ENCODE results near the gene LTN1.

DNA sequence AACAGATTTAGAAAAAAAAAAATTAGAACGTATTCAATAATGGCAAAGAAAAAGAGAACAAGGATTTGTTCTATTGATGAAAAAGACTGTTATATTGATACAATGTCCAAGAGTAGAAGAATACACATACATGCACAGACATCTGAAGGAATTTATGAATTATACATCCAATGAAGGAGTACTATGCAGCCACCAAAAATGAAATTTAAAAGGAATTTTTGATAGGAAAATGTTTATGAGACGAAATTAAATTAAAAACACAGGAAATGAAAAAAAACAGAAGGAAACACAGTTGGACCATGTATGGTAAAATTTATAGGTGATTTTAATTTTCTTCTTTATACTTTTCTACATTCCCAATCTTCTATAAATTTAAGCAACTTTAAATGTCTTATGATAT lies 110.3 kb downstream of the LTN1 start:
- TF ChIP-seq ZFP36 (IDR thresholded peaks at IDR 0.05; ENCODE audit: borderline replicate concordance, low read depth, low read length, partially characterized antibody) (no peak), ESRRA (CRISPR knock-in tag; IDR thresholded peaks at IDR 0.05; ENCODE audit: low read depth) (no peak), SMC3 (IDR thresholded peaks at IDR 0.05; ENCODE audit: low read length) (no peak), EZH2 (conservative IDR thresholded peaks at IDR 0.05; ENCODE audit: low read depth, low read length) (no peak), ZNF274 (CRISPR knock-in tag; IDR thresholded peaks at IDR 0.05) (no peak)
- TF ChIP-seq, protein P1, sequence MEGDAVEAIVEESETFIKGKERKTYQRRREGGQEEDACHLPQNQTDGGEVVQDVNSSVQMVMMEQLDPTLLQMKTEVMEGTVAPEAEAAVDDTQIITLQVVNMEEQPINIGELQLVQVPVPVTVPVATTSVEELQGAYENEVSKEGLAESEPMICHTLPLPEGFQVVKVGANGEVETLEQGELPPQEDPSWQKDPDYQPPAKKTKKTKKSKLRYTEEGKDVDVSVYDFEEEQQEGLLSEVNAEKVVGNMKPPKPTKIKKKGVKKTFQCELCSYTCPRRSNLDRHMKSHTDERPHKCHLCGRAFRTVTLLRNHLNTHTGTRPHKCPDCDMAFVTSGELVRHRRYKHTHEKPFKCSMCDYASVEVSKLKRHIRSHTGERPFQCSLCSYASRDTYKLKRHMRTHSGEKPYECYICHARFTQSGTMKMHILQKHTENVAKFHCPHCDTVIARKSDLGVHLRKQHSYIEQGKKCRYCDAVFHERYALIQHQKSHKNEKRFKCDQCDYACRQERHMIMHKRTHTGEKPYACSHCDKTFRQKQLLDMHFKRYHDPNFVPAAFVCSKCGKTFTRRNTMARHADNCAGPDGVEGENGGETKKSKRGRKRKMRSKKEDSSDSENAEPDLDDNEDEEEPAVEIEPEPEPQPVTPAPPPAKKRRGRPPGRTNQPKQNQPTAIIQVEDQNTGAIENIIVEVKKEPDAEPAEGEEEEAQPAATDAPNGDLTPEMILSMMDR (CRISPR knock-in tag; IDR thresholded peaks at IDR 0.05): no peak
- TF ChIP-seq, protein P2, sequence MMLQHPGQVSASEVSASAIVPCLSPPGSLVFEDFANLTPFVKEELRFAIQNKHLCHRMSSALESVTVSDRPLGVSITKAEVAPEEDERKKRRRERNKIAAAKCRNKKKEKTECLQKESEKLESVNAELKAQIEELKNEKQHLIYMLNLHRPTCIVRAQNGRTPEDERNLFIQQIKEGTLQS (CRISPR knock-in tag; IDR thresholded peaks at IDR 0.05): no peak

All from HepG2 (cell line).